Esophagus muscularis mucosa (tissue), 4 donors: ENCODE results near the gene CRLF2.

Source experiments
- EP300 ChIP-seq: sonication (generic); formaldehyde crosslinking; IDR thresholded peaks from one replicate; pipeline ENCODE4 v1.6.1; 2017; ENCODE audit warnings: antibody characterized with exemption
- POLR2A ChIP-seq: fragments of 450-650 bp; IDR thresholded peaks from one replicate; pipeline ENCODE4 v1.6.1; 2017; ENCODE audit warnings: antibody characterized with exemption, moderate library complexity, mild to moderate bottlenecking, low read depth
- POLR2AphosphoS5 ChIP-seq, 2 donors: sonication (generic); formaldehyde crosslinking; IDR thresholded peaks; one replicate each; pipeline ENCODE4 v1.6.1; 2017; ENCODE audit warnings: antibody characterized with exemption in 2 of 2
- TF ChIP-seq, protein P1 (sequence below), 3 experiments: fragments of 200-600 bp in 2 of 3; fragments of 450-650 bp in 1 of 3; sonication (generic) in 2 of 3; IDR thresholded peaks; one replicate each; pipeline ENCODE4 v1.5.1; 2017 to 2019; ENCODE audit warnings: antibody characterized with exemption in 3 of 3, mild to moderate bottlenecking in 2 of 3, moderate library complexity in 1 of 3

DNA sequence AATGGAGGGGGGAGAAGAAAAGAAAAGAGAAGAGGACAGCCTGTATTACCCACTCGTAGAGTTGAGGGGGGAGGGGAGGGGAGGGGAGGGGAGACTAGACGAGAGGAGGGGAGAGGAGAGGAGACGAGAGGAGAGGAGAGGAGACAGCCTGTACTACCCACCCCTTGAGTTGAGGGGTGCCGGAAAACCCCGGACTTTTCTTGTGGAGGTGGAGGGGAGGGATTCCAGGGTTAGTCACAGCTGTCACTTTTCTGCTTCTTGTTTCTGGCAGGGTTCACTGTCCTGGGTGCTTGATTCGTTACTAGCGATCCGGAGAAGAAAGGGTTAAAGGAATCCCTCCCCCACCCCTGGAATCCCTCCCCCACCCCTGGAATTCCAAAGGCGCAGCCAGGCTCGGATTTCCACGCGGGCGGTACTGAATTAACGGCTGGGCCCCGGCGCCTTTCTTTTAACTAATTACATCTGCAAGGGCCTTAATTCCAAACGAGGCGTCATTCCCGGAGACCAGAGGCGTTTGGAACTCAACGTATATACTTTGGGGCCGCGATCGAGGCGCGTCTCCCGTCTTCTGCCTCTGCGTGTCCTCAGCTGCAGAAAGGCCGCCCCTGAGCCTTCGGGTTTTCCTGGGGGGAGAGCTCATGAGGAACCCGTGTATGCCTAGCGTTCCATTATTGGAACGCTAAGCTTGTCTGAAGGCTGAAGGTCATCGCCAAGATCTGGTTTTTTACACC is 36.0 kb upstream of the CRLF2 start:
- no peak for TF ChIP-seq POLR2A
- TF ChIP-seq, protein P1, sequence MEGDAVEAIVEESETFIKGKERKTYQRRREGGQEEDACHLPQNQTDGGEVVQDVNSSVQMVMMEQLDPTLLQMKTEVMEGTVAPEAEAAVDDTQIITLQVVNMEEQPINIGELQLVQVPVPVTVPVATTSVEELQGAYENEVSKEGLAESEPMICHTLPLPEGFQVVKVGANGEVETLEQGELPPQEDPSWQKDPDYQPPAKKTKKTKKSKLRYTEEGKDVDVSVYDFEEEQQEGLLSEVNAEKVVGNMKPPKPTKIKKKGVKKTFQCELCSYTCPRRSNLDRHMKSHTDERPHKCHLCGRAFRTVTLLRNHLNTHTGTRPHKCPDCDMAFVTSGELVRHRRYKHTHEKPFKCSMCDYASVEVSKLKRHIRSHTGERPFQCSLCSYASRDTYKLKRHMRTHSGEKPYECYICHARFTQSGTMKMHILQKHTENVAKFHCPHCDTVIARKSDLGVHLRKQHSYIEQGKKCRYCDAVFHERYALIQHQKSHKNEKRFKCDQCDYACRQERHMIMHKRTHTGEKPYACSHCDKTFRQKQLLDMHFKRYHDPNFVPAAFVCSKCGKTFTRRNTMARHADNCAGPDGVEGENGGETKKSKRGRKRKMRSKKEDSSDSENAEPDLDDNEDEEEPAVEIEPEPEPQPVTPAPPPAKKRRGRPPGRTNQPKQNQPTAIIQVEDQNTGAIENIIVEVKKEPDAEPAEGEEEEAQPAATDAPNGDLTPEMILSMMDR (IDR thresholded peaks at IDR 0.05), result no peak
- TF ChIP-seq POLR2AphosphoS5 (IDR thresholded peaks at IDR 0.05), result no peak
- TF ChIP-seq EP300, result no peak
